Measurements from ENCODE around the gene PTPRF.

PTPRF gene

GRCh38 chr1:43556782-43557181 is 26.1 kb downstream of the PTPRF start:
- DNase-seq = no peak

DNA sequence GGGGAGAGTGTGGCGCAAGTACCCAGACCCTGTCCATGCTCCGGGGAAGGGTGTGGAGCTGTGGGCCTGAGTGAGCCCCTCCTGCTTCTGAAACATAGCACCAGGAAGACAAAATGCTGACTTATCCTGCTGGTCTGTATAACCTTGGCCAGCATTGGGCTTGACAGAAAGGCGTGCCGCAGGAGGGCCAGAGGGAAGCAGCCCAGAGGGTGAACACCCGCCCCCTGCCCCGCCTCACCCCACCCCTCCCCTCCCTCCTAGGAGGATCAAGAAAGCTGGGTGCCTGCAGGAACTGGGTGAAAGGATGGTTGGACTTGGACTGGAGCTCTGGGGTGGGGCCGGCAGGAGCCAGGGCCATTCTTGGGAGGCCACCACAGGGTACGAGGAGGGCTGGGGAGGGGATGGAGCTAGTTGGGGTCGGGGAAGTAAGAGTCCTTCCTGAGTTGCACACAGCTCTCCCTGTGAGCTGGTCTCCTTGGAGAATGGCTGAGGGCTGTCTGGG is 27.1 kb downstream of the PTPRF start:
- no peak for DNase-seq

DNA sequence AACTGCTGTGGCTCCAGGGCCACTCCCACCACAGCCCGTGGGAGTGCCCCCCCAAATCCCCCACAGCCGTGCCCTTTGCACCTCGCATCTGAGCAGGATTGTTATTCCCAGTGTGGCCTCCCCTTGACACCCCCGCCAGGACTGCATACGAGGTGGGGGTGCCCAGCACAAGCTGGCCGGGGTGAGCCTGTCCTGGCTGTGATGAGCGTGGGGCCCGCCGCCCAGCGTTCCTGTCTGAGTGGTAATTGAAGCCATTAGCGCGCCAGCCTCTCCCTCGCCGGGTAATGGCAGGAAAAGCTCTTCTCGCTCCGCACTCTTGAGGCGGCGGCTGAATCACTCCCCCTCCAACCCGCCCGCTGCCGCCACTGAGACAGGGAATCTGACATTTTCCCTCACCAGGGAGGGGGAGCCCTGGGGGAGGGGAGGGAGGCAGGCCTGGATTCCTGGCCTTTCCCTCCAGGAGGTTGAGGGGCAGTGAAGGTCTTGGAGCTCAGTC is 27.7 kb downstream of the PTPRF start:
- DNase-seq = no peak

GRCh38 chr1:43559714-43560113 is 29.0 kb downstream of the PTPRF start:
- no peak for DNase-seq

DNA sequence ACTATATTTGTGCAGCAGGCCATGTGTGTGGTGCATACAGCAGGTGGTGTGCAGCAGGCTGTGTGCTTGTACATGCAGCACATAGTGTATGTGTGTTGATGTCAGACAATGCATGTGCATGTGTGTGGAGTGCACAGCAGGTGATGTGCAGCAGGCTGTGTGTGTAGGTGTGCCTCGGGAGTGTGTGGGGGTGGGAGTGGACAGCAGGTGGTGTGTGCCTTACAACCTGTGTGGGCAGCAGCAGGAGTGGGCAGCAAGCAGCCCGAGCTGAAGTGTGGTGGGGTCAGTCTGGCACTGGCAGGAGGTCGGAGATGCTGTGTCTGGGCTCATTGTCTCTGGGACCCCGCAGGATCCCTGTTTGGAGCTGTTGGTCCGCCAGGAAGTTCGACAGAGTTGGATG is 29.6 kb downstream of the PTPRF start:
- no peak for DNase-seq

GRCh38 chr1:43563876-43564539 is 33.3 kb downstream of the PTPRF start:
- no peak for DNase-seq

DNA sequence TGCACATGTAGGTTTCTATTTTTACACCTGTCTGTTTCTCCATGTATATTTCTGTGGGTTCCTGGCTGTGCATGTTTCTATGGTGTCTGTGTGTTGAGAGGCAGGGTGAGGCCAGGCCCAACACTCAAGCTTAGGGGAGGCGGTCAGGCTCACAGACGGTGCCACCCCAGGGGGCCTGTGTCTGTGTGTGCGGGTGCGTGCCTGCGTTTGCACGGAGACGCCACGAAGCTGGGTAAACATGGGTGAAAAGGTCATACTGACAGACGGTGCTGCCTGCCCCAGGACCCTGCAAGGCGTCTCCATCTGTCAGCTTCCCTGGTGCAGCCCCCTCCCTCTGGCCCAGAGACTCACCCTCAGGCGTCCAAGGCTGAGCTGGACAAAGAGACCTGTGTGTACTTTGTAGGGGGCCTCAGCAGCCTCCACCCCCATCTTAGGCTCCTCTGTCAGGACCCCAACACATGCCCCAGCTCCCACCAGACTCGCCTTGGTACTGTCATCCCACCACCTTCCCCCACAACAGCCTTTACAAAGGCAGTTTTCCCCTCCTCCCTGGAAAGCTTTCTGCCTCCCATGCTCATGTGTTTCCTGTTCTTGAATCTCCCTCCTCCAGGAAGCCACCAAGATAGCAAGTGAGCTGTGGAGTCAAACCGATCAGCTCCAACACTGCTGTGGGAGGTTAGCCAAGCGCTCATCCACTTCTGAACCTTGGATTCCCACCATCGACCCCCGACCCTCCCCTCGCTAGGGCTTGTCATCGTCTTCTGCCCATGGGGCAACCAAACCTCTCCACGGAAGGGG is 34.1 kb downstream of the PTPRF start:
- DNase-seq = no peak

- peak; percentile 20 for DNase-seq
Observed at GRCh38 chr1:43565600-43566360, 35.1 kb downstream of the PTPRF start.

DNA sequence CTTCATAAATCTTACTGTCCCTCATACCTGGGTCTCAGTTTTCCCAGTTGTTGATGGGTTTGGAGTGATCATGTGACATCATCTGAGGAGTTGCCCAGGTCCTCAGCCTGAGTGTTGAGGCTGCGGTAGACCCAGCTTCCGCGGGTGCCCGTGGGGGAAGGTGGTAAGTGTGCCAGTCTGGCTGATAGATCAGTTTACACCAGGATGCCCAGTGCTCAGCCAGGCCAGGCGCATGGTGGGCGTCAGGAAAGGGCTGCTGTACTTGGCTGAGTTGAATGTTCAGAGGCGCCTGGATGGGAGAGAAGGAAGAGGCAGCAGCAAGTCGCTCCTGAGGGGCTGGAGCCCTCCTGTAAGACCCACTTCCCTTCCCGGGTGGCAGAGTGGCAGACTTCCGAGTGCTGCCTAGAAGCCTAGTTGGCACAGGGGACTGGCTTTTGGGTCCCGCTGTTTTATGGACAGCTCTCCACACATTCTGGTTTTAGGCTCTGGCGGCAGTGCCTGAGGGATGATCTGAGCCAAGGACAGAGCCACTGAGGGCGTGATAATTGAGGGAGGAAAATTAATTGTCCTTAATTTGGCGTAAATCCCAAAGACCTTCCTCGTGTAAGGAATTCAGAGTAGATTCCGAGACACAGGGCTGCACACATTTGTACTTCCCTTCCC is 35.8 kb downstream of the PTPRF start:
- DNase-seq = no peak

DNA sequence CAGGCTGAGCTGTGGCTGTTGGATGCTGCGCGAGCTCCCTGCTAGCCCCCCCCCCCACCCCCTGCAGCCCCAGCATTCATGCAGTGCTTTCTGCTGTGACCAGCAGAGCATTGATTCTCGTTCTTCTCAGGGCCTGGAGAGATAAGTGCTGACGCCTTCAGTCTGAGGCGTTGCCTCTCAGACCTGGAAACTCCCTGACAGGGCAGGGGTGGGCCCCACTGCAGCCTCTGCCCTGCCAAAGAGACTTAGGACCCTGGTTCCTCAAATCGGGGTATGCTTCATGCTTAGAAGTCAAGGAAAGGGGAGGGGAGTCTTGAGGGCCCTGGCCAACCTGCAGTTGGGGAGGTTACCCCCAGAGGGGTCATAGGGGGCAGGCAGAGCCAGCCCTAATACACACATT is 38.5 kb downstream of the PTPRF start:
- DNase-seq = no peak

DNA sequence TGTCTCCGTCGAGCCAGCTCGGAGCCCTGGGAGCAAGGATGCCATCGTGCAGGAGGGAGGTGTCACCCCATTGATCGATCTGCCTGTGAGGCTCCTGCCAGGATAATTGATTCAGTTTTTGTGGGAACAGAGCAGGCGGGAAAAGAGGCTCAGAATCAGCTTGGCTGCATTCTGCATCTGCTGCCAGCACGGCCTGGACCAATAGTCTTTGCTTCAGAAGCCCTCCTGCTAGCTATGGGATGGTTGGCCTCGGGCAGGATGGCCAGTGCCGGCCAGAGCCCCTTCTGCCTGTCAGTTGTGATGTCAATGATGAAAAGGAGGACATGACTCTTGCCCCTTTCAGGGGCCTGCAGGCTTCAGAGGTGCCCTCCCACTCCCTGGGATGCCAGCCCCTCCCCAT is 39.6 kb downstream of the PTPRF start:
- no peak for DNase-seq

DNA sequence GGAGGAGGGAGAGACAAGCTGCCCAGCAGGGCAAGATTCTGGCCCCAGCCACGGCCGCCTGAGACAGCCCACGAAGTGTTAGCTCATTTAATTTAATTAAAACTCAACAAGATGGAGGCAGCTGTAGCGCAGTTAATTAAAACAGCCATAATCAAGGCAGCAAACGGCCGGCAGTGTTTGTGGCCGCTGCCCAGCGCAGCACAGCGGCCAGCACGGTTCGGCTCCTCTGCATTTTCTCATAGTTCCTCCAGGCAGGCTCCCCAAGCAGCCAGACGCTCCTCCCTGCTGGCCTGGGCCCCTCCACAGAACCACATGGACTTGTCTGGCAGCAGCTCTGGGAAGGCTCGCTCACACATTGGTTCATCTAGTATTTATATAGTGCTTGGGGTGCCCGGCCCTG is 40.0 kb downstream of the PTPRF start:
- no peak for DNase-seq

DNA sequence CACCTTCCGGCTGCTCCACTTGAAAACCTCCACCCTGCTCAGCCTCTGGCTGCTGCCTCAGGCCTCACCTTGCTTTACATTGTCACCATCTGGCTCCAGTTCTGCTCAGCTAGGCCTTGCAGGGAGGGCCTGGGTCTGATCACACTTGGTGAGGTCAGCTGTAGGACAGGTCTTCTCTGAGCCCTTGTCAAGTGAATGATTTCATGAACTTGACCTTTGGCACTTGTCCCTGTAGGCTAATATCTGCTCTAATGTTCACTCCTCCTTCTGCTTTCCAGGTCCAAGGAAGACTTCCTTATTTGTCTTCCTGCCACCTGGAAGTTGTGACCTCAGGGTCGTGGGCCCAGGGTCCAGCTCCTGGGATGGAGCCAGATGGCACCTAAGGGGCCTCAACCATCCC is 41.4 kb downstream of the PTPRF start:
- no peak for DNase-seq

DNA sequence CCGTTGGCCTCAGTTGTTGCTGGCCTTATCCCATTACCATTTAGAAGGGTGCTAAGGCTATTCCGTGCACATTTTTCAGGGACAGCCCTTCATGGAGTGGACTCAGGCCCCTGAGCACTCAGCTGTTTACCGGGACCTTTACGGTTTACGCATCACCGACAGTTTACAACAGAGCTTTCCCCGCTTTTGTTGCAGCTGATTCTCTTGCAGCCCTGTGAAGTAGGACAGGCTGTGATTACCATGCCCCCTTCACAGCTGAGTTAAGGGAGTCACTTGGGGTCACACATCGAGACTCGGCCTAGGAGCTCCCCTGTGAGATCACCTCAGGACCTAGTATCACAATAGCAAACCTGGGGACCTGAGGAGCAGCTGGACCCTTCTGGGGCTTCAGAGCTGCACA is 41.9 kb downstream of the PTPRF start:
- no peak for DNase-seq

- DNase-seq = no peak
Observed at GRCh38 chr1:43573066-43573800, 42.5 kb downstream of the PTPRF start.

GRCh38 chr1:43576521-43576920 is 45.8 kb downstream of the PTPRF start:
- no peak for DNase-seq

GRCh38 chr1:43577655-43578542 is 47.2 kb downstream of the PTPRF start:
- no peak for DNase-seq

- DNase-seq = no peak
Observed at GRCh38 chr1:43580039-43580438, 49.4 kb downstream of the PTPRF start.

DNA sequence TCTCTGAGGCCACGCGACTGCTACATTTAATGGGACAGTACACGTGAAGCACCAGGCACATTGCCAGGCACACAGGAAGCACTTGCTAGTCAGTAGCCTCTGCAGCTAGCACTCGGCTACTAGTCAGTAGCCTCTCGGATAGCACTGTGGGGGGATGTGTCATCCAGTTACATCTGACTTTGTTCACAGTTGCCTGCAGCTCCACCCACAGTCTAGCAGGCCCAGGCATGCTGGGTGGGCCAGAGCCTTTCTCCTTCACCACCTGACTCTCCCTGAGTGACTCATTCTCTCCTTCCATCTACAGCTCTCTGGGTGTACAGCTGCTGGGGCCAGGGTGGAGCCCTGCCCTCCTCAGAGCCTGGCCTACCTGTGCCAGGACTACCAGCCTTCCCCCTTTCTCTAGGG is 51.5 kb downstream of the PTPRF start:
- peak; percentile 49 for DNase-seq

DNA sequence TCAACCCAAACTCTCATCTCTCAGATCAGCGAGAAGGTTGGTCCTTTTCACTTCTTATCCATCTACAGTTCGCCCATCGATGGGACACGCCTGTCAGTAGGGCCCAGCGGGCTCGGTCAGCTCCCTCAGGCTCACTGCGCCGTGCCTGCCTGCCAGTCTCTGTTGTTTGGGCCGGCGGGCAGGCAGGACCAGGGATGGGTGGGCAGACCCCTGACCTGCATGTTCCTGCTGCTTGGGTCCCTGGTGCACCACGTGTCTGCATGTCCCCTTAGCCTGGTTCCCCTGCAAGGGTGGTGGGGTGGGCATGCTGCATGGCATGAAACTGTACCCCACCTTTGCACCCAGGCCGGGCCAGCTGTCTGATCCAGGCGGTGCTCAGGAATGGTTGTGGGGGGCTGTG is 52.4 kb downstream of the PTPRF start:
- DNase-seq = no peak

GRCh38 chr1:43584204-43584603 is 53.5 kb downstream of the PTPRF start:
- no peak for DNase-seq

Data from activated CD4-positive, alpha-beta T cell treated with anti-CD3 and anti-CD28 coated beads, Interleukin-2, amount 50 U/mL, for 16 hours (primary cell).